ENCODE results near the gene SDR39U1. TPM values are rescaled to one million over a fixed set of nuclear protein-coding genes. Genes with fewer than 3 reads are reported as not detected.
"Not testable (repeated sequence)": the region's sequence is repeated elsewhere in the genome, so short reads cannot be mapped to it uniquely, and the experiment has no call there.

Gene SDR39U1
- polyA plus RNA-seq, 1 donor from 2014 or later, result 142 TPM

DNA sequence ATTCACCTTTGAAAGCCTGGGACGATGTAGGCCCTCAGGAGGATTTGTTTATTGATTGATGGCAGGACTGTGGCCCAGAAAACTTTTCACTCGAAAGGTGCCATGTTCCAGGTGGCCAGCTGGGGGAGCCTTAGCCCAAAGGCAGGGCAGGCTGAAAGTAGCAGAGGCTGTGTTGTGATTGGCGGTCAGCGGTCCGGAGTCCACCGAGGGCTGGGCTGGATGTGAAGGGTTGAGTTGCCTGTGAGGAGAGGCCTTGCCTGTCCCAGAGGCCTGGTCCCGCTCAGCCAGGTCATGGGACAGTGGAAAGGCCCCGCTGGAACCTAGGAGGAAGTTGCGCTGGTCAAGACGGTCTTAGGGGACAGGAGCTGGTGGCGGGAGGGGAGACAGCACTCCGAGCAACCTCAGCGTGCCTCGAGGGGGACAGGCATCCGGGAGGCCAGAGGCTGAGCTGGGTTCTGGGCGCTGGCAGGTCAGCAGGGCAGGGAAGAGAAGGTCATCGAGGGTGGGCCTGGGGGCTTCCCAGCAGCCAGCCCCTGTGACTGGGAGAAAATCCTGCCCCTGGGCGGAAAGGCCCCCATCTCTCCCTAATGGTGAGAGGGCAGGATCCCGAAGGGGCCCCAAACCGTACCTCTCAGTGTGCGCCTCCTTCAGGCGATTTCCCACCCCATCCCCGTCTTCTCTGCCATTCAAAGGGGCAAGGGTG is 39.2 kb upstream of the SDR39U1 start:
- no peak overlapping the region for H3K27ac ChIP-seq (ENCODE audit: low read length)
- no peak overlapping the region for H3K9ac ChIP-seq (ENCODE audit: low read length)
- no peaks in the 10 kb centered on the region for H3K27me3 ChIP-seq (ENCODE audit: insufficient read depth, low read depth, low read length)
- no peaks in the 10 kb centered on the region for H3K36me3 ChIP-seq (ENCODE audit: insufficient read depth, low read length)
- H2AFZ ChIP-seq (ENCODE audit: low read depth, low read length), result no peak overlapping the region
- H3K9me2 ChIP-seq (ENCODE audit: insufficient read depth, low read length), result no peaks in the 10 kb centered on the region
- H3K79me2 ChIP-seq (replicated peaks; ENCODE audit: insufficient read depth, low read length), result no peaks in the 10 kb centered on the region
- TF ChIP-seq, protein P1, sequence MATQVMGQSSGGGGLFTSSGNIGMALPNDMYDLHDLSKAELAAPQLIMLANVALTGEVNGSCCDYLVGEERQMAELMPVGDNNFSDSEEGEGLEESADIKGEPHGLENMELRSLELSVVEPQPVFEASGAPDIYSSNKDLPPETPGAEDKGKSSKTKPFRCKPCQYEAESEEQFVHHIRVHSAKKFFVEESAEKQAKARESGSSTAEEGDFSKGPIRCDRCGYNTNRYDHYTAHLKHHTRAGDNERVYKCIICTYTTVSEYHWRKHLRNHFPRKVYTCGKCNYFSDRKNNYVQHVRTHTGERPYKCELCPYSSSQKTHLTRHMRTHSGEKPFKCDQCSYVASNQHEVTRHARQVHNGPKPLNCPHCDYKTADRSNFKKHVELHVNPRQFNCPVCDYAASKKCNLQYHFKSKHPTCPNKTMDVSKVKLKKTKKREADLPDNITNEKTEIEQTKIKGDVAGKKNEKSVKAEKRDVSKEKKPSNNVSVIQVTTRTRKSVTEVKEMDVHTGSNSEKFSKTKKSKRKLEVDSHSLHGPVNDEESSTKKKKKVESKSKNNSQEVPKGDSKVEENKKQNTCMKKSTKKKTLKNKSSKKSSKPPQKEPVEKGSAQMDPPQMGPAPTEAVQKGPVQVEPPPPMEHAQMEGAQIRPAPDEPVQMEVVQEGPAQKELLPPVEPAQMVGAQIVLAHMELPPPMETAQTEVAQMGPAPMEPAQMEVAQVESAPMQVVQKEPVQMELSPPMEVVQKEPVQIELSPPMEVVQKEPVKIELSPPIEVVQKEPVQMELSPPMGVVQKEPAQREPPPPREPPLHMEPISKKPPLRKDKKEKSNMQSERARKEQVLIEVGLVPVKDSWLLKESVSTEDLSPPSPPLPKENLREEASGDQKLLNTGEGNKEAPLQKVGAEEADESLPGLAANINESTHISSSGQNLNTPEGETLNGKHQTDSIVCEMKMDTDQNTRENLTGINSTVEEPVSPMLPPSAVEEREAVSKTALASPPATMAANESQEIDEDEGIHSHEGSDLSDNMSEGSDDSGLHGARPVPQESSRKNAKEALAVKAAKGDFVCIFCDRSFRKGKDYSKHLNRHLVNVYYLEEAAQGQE (IDR thresholded peaks at IDR 0.05; ENCODE audit: borderline replicate concordance), result no peak
- no peak for TF ChIP-seq EZH2 (IDR thresholded peaks at IDR 0.05; ENCODE audit: borderline replicate concordance, insufficient read depth, low read length, poor library complexity, severe bottlenecking)
- no peak for TF ChIP-seq SMC3 (conservative IDR thresholded peaks at IDR 0.05; ENCODE audit: poor library complexity)
- TF ChIP-seq MXI1 (conservative IDR thresholded peaks at IDR 0.05; ENCODE audit: poor library complexity, severe bottlenecking), result no peak
- no peak for TF ChIP-seq TAF1 (IDR thresholded peaks at IDR 0.05; ENCODE audit: low read depth)
- TF ChIP-seq EP300 (conservative IDR thresholded peaks at IDR 0.05; ENCODE audit: poor library complexity, severe bottlenecking), result no peak
- TF ChIP-seq, protein P2, sequence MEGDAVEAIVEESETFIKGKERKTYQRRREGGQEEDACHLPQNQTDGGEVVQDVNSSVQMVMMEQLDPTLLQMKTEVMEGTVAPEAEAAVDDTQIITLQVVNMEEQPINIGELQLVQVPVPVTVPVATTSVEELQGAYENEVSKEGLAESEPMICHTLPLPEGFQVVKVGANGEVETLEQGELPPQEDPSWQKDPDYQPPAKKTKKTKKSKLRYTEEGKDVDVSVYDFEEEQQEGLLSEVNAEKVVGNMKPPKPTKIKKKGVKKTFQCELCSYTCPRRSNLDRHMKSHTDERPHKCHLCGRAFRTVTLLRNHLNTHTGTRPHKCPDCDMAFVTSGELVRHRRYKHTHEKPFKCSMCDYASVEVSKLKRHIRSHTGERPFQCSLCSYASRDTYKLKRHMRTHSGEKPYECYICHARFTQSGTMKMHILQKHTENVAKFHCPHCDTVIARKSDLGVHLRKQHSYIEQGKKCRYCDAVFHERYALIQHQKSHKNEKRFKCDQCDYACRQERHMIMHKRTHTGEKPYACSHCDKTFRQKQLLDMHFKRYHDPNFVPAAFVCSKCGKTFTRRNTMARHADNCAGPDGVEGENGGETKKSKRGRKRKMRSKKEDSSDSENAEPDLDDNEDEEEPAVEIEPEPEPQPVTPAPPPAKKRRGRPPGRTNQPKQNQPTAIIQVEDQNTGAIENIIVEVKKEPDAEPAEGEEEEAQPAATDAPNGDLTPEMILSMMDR (IDR thresholded peaks at IDR 0.05; ENCODE audit: poor library complexity, severe bottlenecking), result no peak
- TF ChIP-seq POLR2AphosphoS5 (IDR thresholded peaks at IDR 0.05), result no peak
- no peak for TF ChIP-seq RAD21 (conservative IDR thresholded peaks at IDR 0.05)
- no peak overlapping the region for H3K4me3 ChIP-seq (ENCODE audit: low read length)
- no peaks in the 10 kb centered on the region for H4K20me1 ChIP-seq (ENCODE audit: insufficient read depth)
- no peak overlapping the region for H3K4me2 ChIP-seq (ENCODE audit: low read length)
- H3F3A ChIP-seq (ENCODE audit: insufficient read depth, low read length, poor library complexity, severe bottlenecking), result no peaks in the 10 kb centered on the region
- no peaks in the 10 kb centered on the region for H3K9me3 ChIP-seq (ENCODE audit: low read length)

DNA sequence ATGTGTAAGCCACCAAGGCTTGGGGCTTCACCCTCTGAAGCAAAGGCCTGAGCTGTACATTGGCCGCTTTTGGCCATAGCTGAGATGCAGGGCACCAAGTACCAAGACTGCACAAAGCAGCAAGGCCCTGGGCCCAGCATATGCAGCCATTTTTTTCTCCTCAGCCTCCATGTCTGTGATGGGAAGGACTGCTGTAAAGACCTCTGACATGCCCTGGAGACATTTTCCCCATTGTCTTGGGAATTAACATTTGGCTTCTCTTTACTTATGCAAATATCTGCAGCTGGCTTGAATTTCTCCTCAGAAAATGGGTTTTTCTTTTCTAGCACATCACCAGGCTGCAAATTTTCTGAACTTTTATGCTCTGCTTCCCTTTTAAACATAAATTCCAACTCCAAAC is 37.4 kb upstream of the SDR39U1 start:
- H3F3A ChIP-seq (ENCODE audit: insufficient read depth, low read length, poor library complexity, severe bottlenecking); H3K79me2 ChIP-seq (replicated peaks; ENCODE audit: insufficient read depth, low read length); H3K27ac ChIP-seq (ENCODE audit: low read length); H3K9ac ChIP-seq (ENCODE audit: low read length); H3K36me3 ChIP-seq (ENCODE audit: insufficient read depth, low read length); H4K20me1 ChIP-seq (ENCODE audit: insufficient read depth); H3K4me2 ChIP-seq (ENCODE audit: low read length); H3K9me3 ChIP-seq (ENCODE audit: low read length); H3K9me2 ChIP-seq (ENCODE audit: insufficient read depth, low read length); H2AFZ ChIP-seq (ENCODE audit: low read depth, low read length); H3K4me3 ChIP-seq (ENCODE audit: low read length); H3K27me3 ChIP-seq (ENCODE audit: insufficient read depth, low read depth, low read length): not testable (repeated sequence)

All from neural cell (in vitro differentiated cells).